Camera-type eye (tissue), 1 donor: Measurements from ENCODE around the gene ZMIZ1. TPM values are rescaled to one million over a fixed set of nuclear protein-coding genes. Genes with fewer than 3 reads are reported as not detected.

Experiments
- total RNA-seq: library from RNA; depleted of rRNA; stranded (reverse); fragments of >200 nt; gene quantifications from one replicate; pipeline ENCODE4 v1.2.3, GENCODE V29; 2014

Gene ZMIZ1
- total RNA-seq = 69.9 TPM

GRCh38 chr10:79068562-79069324 is at the start of gene ZMIZ1:
Gene ZMIZ1 (plus strand): TSS chr10:79068966. CDS start chr10:79201633, 132,667 bp downstream.

GRCh38 chr10:79347226-79347893 is 278.6 kb downstream of the ZMIZ1 start, which contains the start of gene PPIF:
Gene PPIF (plus strand): TSS chr10:79347469. CDS start chr10:79347549, 80 bp downstream.

